HG02973 (cell line): ENCODE results near the gene GCHFR.

Experiments used
- ATAC-seq: cut with Tn5 transposase; IDR thresholded peaks from one replicate; pipeline ENCODE4 v1.9.1; 2021; ENCODE audit warnings: moderate library complexity; ENCODE audit not compliant: unreplicated experiment

Gene GCHFR

DNA sequence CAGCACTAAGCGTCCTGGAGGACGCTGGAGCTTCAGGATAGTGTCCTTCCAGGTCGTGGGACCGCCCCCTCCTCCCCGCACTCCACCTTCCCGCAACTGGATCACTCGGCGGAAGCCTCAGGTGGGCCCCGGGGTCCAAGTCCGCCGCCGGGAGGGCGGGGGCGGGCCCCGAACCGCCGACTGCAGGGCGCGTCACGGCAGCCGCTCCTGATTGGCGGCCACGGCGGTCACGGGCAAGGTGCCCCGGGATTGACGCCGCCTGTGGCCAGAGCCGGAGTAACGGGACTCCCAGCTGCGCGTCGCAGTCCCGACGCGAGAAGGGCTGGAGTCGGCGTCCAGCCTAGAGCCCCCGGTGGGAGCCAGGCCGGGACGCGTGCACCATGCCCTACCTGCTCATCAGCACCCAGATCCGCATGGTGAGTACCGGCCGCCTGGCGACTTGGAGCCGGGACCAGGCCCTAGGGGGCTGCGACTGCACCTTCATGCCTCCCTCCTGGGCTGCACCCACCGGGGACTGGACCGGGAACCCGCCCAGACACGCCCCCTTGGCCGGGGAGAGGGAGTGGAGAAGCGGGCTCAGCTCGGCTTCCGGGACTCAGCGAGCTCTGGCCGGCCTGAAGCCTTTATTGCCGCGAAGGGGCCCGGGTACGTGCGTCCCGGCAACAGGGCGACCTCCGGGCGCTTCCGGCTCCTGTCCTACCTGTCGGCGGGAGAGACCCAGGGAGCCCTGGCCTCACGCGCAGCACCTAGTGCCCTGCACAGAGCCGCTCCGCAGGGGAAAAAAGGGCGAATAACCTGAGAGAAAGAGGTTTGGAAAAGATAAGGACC lies at the start of gene GCHFR:
Gene GCHFR, plus strand, starts transcription at position 268 of the 828 bp plus-strand sequence. Its CDS starts 113 bp downstream, at position 381.
- no peak for ATAC-seq

DNA sequence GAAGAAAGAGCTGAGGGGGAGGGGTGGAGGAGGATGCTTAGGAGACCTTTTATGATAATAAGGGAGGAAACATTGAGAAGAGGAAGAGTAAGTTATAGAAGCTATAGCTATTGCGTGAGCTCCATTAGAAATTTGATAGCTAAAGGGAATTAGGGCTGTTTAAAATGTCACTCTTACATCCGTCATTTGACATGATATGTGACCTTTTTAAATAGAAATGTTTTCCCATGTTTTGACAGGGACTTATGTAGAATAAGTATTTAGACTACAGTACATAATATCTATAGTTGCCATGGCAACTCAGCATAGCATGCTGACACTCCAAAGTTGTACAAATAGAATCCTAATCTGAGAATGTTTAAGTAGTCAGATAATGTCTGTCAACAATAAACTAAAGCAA lies 49.7 kb upstream of the GCHFR start:
- no peak for ATAC-seq

DNA sequence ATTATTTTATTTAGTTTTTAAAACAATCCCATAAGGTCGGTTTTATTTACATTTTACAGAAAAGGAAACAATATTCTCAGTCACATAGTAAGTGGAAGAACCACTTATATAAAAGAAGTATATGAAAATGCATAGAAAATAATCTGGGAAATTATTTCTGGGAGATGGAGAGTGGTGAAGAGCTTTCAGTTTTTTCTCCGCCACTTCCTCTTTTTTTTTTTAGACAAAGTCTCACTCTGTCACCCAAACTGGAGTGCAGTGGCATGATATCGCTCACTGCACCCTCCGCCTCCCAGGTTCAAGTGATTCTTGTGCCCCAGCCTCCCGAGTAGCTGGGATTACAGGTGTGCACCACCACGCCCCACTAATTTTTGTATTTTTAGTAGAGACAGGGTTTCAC lies 47.7 kb upstream of the GCHFR start:
- no peak for ATAC-seq

DNA sequence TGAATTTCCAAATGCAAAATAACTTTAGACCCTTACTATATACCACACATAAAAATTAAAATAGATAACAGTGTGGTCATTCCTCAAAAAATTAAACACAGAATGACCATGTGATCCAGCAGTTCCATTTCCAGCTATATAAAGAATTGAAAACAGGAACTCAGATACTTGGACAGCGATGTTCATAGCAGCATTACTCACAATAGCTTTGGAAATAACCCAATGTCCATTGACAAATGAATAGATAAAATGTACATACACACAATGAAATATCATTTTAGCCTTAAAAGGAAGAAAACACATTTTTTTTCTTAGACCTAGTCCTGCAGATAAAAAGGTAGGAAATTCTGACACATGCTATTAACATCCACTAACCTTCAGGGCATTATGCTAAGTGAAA lies 42.2 kb upstream of the GCHFR start:
- ATAC-seq, result no peak

DNA sequence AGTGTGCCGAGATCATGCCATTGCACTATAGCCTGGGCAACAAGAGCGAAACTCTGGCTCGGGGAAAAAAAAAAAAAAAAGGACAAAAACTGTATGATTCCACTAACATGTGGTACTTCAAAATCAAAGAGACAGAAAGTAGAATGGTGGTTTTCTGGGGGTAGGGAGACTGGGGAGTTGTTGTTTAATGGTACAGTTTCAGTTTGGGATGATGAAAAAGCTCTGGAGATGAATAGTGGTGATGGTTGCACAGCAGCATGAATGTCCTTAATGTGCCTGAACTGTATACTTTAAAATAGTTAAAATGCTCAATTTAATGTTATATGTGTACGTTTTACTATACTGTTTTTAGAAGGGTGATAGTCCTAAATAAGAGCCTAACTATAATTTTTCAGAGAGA lies 41.5 kb upstream of the GCHFR start:
- no peak for ATAC-seq

DNA sequence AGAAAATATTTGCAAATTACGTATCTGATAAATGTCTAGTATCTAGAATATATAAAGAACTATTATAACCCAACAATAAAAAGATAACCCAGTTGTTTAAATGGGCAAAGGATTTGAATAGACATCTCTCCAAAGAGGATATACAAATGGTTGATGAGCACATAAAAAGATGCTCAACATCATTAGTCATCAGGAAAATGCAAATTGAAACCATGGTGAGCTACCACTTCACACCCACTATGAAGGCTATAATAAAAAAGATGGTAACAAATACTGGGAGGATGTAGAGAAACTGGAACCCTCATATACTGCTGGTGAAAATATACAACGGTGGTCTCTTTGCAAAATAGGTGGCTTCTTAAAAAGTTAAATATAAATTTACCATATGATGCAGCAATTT lies 40.9 kb upstream of the GCHFR start:
- no peak for ATAC-seq

DNA sequence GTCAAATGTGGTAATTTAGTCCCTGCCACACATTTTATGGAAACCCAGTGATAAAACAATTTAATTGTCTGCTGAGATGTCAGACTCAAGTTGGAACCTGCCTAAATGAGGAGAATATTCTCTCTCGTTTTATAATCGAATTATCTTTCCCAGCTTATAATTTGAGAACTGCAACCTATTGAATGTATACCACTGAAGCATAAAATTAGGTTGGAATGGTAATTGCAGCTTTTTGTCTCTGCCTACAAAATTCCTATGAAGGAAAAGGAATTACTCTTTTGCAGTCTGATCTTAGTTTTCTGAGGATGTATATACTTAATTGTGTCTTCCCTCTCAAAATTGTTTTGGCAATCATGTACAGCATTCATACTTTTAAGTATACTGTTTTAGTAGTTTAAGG lies 39.9 kb upstream of the GCHFR start:
- ATAC-seq, result no peak

DNA sequence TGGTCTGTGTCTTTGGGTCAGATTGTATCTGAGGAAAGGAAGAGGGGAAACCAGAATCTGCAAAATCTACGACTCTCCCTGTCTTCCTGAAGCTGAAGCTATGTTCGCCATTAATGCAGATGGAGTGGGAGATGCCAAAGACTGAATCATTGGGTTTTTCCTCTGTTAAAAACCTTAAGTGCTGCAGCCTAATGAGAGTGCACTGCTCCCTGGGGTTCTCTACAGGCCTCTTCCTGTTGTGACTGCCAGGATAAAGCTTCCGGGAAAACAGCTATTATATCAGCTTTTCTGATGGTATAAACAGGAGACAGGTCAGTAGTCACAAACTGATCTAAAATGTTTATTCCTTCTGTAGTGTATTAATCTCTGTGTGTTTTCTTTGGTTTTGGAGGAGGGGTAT lies 32.8 kb upstream of the GCHFR start:
- no peak for ATAC-seq

DNA sequence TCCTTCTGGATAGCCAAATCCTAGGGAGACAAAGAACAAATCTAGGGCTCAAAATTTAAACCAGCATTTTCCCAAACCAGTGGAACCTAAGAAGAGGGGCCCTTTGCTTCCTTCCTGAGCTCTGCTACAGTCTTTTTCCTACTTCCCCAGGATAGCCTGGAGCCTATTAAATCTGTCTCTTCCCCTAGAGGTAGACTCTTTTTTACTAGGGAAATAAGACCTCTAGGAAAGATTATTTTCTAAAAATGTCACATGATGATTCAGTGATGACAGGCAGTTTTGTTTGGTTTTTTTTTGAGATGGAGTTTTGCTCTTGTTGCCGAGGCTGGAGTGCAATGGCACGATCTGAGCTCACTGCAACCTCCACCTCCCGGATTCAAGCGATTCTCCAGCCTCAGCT lies 27.3 kb upstream of the GCHFR start:
- no peak for ATAC-seq

DNA sequence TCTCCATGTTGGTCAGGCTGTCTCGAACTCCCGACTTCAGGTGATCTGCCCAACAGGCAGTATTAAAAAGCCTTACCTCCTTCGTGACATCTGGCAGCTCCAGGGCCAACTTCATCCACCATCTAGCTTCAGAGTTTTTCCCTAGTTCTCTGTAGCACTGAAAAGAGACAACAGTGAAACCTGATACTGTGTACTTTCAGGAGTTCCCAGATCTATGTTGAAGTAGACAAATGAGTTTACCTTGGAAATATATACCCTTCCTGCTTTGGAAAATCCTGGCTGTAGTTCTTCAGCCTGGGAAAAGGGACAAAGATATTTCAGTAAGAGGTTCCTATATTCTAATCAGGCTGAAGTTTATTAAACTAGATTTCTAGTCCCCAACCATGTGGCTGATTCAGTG lies 26.8 kb upstream of the GCHFR start:
- ATAC-seq, result no peak

DNA sequence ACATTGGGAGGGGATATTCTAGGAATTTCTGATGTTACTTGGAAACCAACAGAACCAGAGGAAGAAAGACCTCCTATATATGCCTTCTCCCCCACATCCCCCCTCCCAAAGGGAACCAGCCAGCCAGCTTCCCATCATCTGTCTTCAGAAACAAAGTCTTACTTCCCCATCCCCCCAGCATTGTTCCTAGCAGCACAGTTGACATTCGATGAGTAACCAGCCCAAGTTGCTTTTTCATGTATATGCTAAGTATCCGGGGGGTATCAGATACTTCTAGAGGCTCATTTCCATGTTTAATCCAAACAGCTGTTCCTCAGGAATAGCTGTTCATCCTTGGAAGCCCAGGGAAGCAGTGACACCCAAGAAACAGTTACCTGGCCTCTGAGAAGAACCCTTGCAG lies 24.8 kb upstream of the GCHFR start:
- ATAC-seq, result no peak

DNA sequence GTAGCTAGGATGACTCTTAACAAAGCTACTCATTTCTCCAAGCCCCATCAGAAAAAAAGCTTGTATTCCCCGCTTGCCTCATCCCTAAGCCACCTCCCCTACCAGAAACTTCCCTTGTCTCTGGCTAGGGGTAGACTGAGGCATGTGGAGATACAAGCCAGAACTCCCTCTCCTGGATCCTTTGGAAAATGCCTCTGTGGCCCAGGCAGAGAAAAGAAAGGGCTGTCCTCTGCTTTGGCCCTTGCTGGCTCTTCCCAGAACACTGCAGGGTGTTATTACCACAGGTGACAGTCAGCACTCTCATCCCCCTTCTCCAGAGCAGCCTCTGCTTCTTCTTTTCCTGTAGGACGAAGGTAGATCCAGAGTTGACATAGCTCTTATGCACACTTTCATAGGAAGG lies 24.0 kb upstream of the GCHFR start:
- no peak for ATAC-seq

DNA sequence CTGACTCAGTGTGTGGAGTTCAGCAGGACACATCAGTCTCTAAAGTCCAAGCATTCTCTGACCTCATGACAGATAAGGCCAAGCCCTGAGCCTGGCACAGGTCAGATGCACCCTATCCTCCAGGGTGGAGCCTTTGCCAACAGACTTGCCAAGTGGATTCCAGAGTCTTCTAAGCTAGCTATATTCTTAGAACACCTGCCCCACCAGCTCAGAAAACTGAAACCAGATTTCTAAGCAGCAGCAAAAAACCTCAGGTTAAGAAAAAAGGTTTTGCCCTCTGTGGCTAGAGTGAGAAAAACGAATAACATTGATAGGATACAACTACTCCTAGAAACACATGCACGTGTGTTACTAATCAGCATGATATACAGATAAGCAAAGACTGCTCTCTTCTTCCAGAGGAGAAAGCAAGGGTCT lies 20.4 kb upstream of the GCHFR start:
- ATAC-seq, result no peak

DNA sequence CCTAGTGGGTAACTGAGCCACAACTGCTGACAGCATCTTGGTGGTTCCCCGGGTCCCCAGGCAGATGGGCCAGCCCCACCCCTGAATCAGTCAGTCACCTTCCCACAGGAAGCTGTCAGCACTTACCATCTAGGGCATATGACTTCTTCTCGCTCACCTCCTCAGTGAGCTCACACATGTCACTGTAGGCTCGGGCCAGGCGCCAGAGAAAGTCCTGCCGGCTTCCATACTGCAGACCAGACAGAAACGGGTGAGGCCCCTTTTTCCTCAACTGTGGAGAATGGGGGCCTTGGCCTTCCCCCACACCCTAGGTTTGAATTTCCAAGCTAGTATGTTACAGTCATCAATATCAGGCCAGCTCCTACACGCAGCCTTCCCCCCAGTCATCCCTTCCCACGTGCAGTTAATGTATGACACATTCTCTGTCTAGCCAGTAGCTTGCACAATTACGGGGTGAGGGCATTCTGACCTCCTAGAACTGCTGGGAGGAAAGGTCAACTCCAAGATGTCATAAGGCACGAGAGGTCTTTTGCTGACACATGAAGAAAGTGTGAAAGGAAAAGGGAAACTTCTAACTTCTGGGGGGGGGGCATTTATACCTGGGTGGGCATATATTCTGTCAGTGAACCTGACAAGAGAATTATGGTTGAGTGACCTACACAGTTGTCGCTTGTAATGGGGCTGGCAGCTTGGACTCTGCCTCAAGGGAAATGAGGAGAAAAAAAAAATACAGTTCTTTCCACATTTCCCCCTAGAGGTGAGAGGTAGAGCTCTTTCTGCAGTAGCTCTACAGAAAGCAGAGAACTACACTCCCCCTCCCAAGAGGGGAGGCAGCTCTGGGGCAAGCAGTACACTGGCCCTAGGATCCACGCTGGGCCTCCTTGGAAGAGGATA lies 19.7 kb upstream of the GCHFR start:
- ATAC-seq, result no peak

DNA sequence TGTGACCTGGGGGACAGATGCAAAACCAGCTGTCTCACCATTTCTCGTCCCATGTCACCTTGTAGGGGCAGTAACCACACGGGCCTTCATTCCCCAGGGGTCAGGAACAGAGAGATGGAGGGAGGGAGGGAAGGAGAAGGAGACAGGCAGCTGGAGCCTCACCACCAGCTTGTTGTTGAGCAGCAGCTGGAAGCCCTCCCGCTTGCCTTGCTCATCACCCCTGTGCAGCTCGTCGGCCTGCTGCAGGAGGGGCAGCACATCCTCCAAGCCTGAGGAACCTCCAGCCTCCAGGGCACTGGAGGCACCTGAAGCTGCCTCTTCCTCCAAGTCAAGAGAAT lies 19.1 kb upstream of the GCHFR start:
- no peak for ATAC-seq

DNA sequence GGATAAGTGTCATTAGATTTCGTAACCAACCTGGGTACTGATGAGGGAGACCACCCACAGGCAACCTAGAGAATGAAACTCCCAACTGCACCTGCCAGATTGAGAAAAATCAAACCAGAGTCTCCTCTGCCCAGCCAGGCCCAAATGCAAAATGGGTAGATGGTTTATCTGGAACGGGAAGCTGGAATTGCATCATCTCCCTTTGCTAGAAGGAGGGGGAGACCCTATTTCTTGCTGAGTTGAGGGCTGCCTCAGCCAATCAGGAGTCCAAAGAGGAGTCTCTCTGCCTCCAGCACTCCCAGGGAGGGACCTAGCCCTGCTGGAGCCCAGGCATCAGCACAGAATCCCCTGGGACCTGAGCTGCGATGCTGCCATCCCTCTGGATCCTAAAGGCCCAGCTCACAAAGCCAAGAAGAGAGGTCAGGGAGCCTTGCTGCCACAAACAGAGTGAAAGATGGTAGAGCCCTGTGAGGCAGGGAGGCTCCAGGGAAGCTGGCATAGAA lies 16.9 kb upstream of the GCHFR start:
- ATAC-seq, result no peak

DNA sequence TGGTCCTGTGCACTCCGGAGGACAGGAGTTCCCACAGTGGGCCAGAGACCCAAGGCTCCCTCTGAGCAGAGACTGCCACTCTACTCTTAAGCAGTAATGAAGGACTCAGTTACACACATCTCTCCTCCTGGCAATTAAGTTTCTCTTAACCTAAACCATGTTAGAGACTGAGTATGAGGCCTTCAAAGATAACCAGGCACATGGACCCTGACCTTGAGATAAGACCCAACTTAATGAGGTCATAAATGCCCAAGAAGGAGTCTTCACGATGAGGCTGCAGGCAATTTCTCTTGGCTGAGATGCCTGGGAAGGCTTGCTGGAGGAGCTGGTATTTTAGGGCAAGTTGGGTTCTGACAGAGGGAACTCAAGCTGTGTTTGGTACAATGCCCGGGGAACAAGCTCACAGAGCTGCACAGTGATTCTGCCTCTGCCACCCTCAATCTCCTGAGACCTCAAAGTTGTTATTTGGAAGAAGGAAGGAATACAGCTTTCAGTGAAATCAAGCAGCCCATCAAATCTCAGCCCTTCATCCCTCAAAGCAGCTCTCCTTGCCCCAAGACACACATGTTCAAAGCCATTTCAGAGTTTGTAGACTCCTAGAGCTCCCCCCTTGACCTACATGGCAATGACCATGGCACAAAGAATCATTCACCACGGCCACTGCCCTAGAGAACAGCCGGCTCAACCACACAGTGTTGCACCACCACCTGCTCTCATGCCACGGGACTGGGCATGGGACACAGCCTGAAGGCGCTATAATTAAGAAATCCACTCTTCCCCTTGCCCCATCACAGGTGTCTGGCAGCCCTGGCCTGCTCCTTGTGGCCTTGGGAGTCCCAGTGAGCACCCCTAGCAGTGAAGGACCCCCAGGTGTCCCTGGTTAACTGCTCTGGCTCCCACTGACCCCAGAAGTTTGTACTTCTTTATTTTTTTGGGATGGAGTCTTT lies 15.9 kb upstream of the GCHFR start:
- no peak for ATAC-seq

DNA sequence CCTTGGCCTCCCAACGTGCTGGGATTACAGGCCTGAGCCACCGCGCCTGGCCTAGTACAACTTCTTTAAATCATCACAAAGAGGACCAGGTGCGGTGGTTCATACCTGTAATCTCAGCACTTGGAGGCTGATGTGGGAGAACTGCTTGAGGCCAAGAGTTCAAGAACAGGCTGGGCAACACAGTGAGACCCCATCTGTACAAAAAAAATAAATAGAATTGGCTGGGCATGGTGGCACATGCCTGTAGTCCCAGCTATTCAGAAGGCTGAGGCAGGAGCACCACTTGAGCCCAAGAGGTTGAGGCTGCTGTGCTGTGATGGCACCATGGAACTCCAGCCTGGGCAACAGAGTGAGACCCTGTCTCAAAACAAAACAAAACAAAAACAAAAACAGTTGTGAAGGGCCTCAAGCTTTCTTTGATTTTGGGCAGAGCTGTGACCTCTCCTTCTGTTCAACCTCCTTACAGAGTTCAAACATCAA lies 14.7 kb upstream of the GCHFR start:
- no peak for ATAC-seq

DNA sequence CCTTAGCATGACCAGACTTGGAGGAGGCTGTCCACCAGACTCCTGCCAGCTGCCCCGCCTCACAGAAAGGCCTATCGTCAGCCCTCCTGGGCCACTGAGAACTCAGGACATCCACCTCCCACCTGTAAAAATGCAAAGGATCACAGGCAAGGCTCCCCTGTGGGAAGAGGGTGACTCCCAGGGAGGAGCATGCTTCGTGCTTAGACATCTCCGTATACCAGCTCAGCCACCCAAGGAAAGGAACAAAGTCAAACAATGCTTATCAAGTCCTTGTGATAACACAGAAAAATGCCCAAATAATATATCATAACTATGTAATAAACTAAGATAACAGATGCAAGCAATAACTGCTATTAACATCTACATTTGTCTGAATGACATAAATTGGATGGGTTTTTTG lies 13.0 kb upstream of the GCHFR start:
- ATAC-seq, result no peak

DNA sequence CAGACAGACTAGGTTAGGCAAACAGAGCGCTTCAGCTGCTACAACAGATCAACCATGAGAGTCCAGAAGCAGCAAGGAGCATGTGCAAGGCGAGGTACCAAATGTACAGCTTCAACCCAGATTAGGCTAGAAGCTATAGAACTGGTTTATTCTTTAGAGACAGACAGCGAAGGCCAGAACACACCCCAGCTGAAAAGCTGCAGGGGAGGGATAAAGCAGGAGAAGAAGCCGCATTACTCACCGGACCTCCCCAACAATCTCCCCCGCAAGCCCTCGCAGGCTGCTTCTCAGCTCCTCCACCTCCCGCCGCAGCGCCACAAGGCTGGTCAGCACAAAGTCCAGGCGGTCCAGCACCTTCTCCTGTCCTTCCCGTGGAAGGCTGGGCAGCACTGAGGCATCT lies 12.1 kb upstream of the GCHFR start:
- no peak for ATAC-seq

DNA sequence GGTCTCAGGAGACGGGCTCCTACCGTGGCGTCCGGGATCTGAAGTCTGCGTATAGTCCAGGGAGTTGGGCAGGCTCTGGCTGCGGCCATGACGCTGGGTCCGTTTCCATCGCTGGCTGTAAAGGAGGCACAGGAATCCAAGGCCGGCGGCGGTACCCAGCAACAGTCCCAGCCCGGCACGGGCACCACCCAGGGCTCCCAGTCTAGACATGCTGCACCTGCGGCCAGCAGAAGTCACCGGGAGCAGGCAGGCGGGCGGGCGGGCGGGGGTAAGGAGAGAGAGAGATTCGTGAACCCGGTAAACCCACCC lies 9.3 kb upstream of the GCHFR start:
- ATAC-seq, result peak; percentile 3
